HG03108 (cell line): ENCODE results near the gene LSMEM2.

Experiments used
- ATAC-seq: cut with Tn5 transposase; IDR thresholded peaks from one replicate; pipeline ENCODE4 v1.9.1; 2021; ENCODE audit warnings: moderate library complexity; ENCODE audit not compliant: unreplicated experiment

The LSMEM2 gene

DNA sequence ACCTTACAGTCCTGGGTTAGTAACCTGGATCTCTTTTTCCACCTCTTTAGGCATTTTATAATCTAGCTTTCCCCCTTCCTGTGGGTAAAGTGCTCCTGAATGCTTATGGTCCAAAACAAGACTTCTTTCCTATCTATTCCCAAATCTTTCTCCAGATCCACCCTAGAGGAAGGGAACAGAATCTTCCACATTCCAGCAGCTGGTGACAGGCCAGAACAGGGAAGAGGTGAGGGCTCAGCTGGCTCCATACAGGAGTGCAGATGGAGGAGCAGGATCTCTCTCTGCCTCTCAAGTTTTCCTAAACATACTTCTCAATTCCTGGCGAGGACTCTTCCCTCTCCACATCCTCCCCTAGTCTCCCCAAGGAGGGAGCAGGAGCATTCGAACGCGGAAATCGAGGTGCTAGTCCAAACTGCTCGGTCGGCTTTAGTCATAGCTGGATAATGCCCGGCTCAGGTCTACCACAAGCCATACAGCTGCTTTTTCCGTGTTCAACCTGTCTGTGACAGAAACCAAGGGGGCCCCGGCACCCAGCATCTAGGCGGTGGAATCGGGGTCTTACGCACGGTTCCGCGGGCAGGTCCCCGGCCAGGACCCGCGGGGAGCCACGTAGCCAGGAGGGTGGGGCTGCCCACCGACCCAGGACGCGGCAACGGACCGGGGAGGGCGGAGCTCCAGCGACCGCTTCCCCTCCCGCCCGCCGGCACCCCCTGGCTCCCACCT lies 57.7 kb downstream of the LSMEM2 start:
- peak; percentile 21 for ATAC-seq

DNA sequence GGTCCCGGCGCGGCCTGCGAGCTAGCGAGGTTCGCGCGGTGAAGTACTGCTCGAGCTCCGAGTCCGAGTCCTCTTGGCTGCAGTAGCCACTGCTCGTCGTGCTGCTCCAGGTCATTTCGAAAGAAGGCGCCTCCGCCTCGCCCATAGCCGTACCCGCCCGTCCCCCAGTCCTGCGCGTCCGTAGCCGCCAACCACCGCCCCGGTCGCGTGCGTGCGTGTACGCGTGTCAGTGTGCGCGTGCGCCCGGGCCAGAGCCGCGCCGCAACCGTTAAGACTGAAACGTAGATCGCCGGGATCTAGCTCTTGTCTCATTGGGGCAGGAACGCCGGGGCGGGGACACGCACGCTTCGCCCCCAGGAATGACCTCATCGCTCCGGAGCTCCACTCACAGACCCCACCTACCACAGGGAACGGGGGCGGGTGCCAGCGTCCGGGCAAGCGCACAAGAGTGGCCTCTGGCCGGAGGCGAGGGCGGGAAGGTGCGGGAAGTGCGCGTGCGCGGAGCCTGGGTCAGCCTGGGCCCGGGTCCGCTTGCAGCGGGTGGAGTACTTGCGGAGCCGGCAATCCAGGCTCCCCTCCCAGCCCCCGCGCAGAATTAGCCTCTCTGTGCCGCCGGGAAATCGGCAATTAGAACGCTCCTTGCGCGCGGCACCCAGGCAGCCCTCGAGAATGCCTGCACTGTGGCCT lies 58.4 kb downstream of the LSMEM2 start:
- peak; percentile 75 for ATAC-seq
